SU-DHL-6 (cell line): ENCODE measurements around the gene ST3GAL5.

Source experiments
- H2AFZ ChIP-seq: fragments of 200-600 bp; sonication (generic); 2 replicates; pipeline ENCODE4 v1.6.1; 2014; ENCODE audit warnings: low read depth, mild to moderate bottlenecking, moderate library complexity, mixed read lengths, antibody characterized with exemption, low read length; ENCODE audit not compliant: severe bottlenecking
- H3F3A ChIP-seq: fragments of 200-600 bp; shearing (Covaris generic); 2 replicates; pipeline ENCODE4 v1.6.0; 2016; ENCODE audit warnings: antibody characterized with exemption, mild to moderate bottlenecking; ENCODE audit not compliant: insufficient read depth
- H3K27ac ChIP-seq: fragments of 200-600 bp; sonication (generic); 2 replicates; pipeline ENCODE4 v1.5.1; 2016; ENCODE audit warnings: low read depth, mild to moderate bottlenecking, low read length, moderate library complexity, mixed read lengths
- H3K27me3 ChIP-seq: fragments of 200-600 bp; sonication (generic), shearing (Covaris generic); 2 replicates; pipeline ENCODE4 v1.6.0; 2014; ENCODE audit warnings: mild to moderate bottlenecking, low read length
- H3K36me3 ChIP-seq: fragments of 200-600 bp; sonication (generic); 2 replicates; pipeline ENCODE4 v1.6.1; 2014; ENCODE audit warnings: mild to moderate bottlenecking, low read length, mixed read lengths
- H3K4me2 ChIP-seq: fragments of 300-600, 200-600 bp; shearing (Covaris generic), sonication (generic); 2 replicates; pipeline ENCODE4 v1.6.0; 2014; ENCODE audit warnings: low read length, low read depth, mild to moderate bottlenecking; ENCODE audit not compliant: poor library complexity, severe bottlenecking
- H3K4me3 ChIP-seq: fragments of 200-600 bp; sonication (generic); 2 replicates; pipeline ENCODE4 v1.5.1; 2014; ENCODE audit warnings: antibody characterized with exemption, low read length, mild to moderate bottlenecking, mixed read lengths; ENCODE audit not compliant: insufficient read depth, poor library complexity, severe bottlenecking
- H3K79me2 ChIP-seq: fragments of 200-600 bp; sonication (generic); 2 replicates; pipeline ENCODE4 v1.6.1; 2014; ENCODE audit warnings: mild to moderate bottlenecking, low read length, moderate library complexity; ENCODE audit not compliant: insufficient read depth
- H3K9ac ChIP-seq: fragments of 200-600 bp; sonication (generic); 2 replicates; pipeline ENCODE4 v1.7.0; 2014; ENCODE audit warnings: mild to moderate bottlenecking, low read length
- H3K9me2 ChIP-seq: fragments of 200-600 bp; sonication (generic); replicated peaks from 2 replicates; pipeline ENCODE4 v1.6.1; 2014; ENCODE audit warnings: low read length; ENCODE audit not compliant: insufficient read depth
- H3K9me3 ChIP-seq: fragments of 200-600 bp; sonication (generic); 2 replicates; pipeline ENCODE4 v1.6.1; 2014; ENCODE audit warnings: low read length, mixed read lengths; ENCODE audit not compliant: insufficient read depth
- H4K20me1 ChIP-seq: fragments of 200-600 bp; sonication (generic); 2 replicates; pipeline ENCODE4 v1.6.1; 2014; ENCODE audit warnings: low read depth, mild to moderate bottlenecking, antibody characterized with exemption, low read length, moderate library complexity, mixed read lengths
- EZH2phosphoT487 ChIP-seq: fragments of 200-600 bp; sonication (generic), shearing (Covaris generic); conservative IDR thresholded peaks from 2 replicates; pipeline ENCODE4 v1.6.1; 2018; ENCODE audit warnings: mild to moderate bottlenecking, antibody characterized with exemption, low read length, moderate library complexity, mixed read lengths
- TF ChIP-seq, protein P1 (sequence below): fragments of 200-600 bp; sonication (generic); IDR thresholded peaks from one replicate; pipeline ENCODE4 v1.5.1; 2017; ENCODE audit warnings: antibody characterized with exemption, mild to moderate bottlenecking, low read length, moderate library complexity; ENCODE audit not compliant: insufficient read depth, poor library complexity, severe bottlenecking

ST3GAL5 gene

DNA sequence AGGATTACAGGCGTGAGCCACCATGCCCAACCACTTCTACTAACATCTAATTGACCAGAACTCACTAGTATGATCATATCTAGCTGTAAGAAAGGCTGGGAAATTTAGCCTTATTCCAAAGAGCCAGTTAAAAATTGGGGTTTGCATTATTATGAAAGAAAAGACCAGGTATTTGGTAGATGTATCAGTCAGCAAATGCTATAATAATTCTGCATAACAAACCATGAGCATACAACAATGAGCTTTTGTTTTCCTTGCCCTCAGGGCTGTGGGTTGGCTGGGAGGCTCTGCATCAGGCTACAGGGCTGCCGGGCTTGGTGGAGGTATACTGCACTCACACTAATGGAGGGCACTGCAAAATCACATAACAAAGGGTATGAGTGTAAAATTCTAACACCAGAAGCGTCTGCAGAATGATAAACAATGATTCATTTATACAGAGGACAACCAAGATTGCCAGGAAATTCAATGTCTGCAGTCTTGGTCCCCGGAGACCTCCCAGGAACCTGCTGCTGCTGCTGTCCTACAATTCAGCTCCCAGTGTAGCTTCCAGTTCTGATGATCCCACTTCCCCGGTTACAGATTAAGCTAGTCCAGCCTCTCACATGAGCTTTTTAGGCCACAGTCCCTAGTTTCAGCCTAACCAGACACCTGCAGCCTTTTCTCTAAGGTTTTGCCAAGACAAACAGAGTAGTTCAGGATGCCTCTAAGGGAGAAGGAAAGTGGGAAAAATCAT, 32.2 kb upstream of the ST3GAL5 start:
- Histone ChIP-seq H3K9me2 (no peaks in the 10 kb centered on the region), H3K4me3 (no peak overlapping the region), H3K9me3 (no peaks in the 10 kb centered on the region), H3K4me2 (no peak overlapping the region), H3K27ac (no peak overlapping the region), H4K20me1 (no peaks in the 10 kb centered on the region), H3K27me3 (no peaks in the 10 kb centered on the region), H3K9ac (no peak overlapping the region), H3K79me2 (no peaks in the 10 kb centered on the region), H3K36me3 (no peaks in the 10 kb centered on the region), H3F3A (no peaks in the 10 kb centered on the region), H2AFZ (no peak overlapping the region)
- TF ChIP-seq EZH2phosphoT487, result no peak
- TF ChIP-seq, protein P1, sequence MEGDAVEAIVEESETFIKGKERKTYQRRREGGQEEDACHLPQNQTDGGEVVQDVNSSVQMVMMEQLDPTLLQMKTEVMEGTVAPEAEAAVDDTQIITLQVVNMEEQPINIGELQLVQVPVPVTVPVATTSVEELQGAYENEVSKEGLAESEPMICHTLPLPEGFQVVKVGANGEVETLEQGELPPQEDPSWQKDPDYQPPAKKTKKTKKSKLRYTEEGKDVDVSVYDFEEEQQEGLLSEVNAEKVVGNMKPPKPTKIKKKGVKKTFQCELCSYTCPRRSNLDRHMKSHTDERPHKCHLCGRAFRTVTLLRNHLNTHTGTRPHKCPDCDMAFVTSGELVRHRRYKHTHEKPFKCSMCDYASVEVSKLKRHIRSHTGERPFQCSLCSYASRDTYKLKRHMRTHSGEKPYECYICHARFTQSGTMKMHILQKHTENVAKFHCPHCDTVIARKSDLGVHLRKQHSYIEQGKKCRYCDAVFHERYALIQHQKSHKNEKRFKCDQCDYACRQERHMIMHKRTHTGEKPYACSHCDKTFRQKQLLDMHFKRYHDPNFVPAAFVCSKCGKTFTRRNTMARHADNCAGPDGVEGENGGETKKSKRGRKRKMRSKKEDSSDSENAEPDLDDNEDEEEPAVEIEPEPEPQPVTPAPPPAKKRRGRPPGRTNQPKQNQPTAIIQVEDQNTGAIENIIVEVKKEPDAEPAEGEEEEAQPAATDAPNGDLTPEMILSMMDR, result no peak

DNA sequence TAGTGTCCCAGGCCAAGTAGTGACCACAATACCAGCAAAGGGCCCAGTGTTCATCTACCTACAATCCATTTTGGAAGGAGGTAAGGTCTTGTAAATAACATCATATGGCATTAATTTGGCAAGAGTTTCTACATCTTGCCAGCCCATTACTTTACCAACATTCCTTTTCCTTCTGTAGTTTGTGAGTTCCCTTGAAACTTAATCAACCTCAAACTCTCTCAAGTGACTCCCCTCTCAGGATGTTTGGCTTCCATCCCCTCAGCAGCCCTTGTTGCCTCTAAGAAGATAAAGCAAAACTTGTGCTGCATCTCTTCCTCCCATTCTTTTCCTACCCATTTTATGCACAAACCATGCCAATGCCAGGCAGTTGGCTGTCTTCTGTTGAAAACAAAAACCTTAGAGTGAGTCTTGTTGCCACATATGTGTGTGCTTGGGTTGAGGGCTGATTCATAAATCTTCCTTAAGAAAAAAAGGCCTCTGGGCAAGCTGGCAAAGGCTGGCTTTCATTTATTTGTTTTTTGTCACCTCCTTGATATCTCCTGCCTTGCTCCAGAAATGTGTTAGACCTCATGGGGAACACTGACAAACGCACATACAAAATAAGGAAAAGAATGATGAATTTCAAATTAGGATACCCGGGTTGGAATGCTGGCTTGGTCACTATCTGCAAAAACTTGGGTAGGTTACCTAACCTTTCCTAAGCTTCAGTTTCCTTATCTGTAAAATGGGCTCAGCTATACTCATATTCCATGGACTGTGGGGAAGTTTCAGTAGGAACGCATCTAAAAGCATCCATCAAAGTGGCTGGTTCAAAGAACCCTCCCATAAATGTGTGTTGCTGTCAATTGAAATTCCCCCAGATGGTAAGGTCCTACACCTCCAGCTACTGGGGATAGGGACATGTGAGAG, 29.4 kb upstream of the ST3GAL5 start:
- H3K36me3 ChIP-seq, result no peaks in the 10 kb centered on the region
- H3K4me3 ChIP-seq, result no peak overlapping the region
- H3K27ac ChIP-seq, result no peak overlapping the region
- H3K4me2 ChIP-seq, result no peak overlapping the region
- H3K79me2 ChIP-seq, result no peaks in the 10 kb centered on the region
- no peak overlapping the region for H2AFZ ChIP-seq
- no peaks in the 10 kb centered on the region for H4K20me1 ChIP-seq
- TF ChIP-seq EZH2phosphoT487, result no peak
- TF ChIP-seq, protein P1, result no peak
- H3K9me3 ChIP-seq, result no peaks in the 10 kb centered on the region
- H3K9ac ChIP-seq, result no peak overlapping the region
- no peaks in the 10 kb centered on the region for H3F3A ChIP-seq
- H3K9me2 ChIP-seq, result no peaks in the 10 kb centered on the region
- no peaks in the 10 kb centered on the region for H3K27me3 ChIP-seq

DNA sequence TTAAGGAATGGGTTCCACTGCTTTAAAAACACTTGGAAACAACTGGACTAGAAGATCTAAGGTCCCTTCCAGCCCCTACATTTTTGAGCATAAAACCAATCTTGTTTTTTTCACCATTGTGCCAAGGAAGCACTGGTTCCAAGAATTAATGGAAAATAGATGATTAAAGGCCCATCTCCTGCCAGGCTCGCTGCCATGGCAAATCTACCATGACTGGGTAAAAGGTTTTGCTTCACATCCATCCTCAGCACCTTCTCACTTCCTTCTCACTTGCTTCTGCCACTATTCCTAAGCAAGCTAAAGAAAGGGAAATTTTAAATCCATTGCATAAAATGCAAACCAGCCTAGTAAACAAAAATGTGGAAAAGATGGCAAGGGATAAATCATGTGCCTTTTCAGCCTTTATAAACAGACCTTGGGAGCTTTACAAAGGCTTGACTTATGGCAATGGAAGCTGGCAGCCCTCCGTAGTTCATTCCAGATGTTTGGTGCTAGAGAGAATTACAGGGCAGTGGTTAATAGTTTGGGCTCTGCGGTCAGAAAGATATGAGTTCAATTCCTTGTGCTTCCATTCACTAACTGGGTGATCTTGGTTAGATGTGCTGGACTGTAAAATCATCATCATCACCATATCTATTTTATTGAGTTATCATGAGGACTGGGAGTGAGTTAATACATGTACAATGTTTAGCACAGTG, 27.0 kb upstream of the ST3GAL5 start:
- no peak for TF ChIP-seq EZH2phosphoT487
- TF ChIP-seq, protein P1, result no peak
- H3K27me3 ChIP-seq, result no peaks in the 10 kb centered on the region
- H2AFZ ChIP-seq, result no peak overlapping the region
- no peak overlapping the region for H3K27ac ChIP-seq
- no peaks in the 10 kb centered on the region for H3K9me2 ChIP-seq
- no peaks in the 10 kb centered on the region for H3K36me3 ChIP-seq
- no peaks in the 10 kb centered on the region for H3K79me2 ChIP-seq
- no peak overlapping the region for H3K9ac ChIP-seq
- H3F3A ChIP-seq, result no peaks in the 10 kb centered on the region
- H3K9me3 ChIP-seq, result no peaks in the 10 kb centered on the region
- H3K4me2 ChIP-seq, result no peak overlapping the region
- H4K20me1 ChIP-seq, result no peaks in the 10 kb centered on the region
- H3K4me3 ChIP-seq, result no peak overlapping the region
